DND-41 (cell line): ENCODE measurements around the gene LRRC4B.

Experiments
- CTCF ChIP-seq: IDR thresholded peaks from 2 replicates; pipeline ENCODE4 v1.5.1; 2012; ENCODE audit warnings: borderline replicate concordance, low read length, moderate library complexity, mild to moderate bottlenecking; ENCODE audit not compliant: poor library complexity, severe bottlenecking; ENCODE audit errors: extremely low read depth
- EZH2 ChIP-seq: IDR thresholded peaks from 3 replicates; pipeline ENCODE4 v1.6.1; 2012; ENCODE audit warnings: borderline replicate concordance, low read depth, mild to moderate bottlenecking, moderate library complexity, low read length, inconsistent platforms; ENCODE audit not compliant: severe bottlenecking

- TF ChIP-seq CTCF, result no peak
- TF ChIP-seq EZH2, result no peak
These were observed 50.5 kb downstream of the LRRC4B start for GRCh38 chr19:50517704-50518075.
